NOMO-1 treated with dmso at 0.1 percent for 144 hours (cell line): ENCODE results near the gene LSM14A.
"Not testable (repeated sequence)": the region's sequence is repeated elsewhere in the genome, so short reads cannot be mapped to it uniquely, and the experiment has no call there.

Experiments used
- DNase-seq: peaks from one replicate; lab custom pipeline; 2025; ENCODE audit not compliant: unreplicated experiment; lab: John Stamatoyannopoulos, UW

The LSM14A gene

DNA sequence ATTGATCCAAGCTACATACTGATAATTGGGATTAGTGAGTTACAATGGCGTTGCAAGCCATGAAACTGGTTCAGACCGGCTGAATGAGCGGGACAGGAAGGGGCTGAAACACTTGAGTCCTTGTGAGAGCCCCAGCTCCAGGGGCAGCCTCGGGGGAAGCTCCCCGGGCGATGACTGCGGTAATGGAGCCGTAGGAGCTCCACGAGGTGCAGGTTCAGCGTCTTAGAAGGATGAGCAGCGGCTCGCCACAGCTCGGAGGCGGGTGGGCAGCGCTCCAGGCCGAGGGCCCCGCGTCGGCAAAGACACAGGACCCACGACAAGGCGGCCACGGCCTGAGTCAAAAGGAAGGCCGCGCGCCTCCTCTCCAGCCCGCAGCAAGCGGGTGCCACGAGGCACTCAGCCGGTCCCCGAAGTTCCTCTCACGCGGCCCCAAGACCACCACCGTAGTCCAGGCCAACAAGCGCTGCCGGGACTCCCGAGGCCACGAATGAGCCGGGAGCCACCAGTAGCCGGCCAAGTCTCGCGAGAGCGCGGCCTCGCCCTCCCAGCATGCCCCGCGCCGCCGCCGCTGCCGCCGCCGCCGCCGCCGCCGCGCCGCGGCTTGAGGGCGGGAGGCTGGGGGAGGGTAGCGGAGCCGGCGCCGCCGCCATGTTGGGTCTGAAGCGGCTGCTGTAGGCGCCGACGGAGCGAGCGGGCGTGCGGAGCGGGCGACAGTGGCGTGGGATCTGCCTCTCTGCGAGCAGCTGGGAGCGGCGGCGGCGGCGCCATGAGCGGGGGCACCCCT lies at the start of gene LSM14A:
Gene LSM14A (plus strand): TSS at position 628 of the 784 bp plus-strand sequence. CDS start 139 bp downstream, at position 767.
- DNase-seq: peak; percentile 68

DNA sequence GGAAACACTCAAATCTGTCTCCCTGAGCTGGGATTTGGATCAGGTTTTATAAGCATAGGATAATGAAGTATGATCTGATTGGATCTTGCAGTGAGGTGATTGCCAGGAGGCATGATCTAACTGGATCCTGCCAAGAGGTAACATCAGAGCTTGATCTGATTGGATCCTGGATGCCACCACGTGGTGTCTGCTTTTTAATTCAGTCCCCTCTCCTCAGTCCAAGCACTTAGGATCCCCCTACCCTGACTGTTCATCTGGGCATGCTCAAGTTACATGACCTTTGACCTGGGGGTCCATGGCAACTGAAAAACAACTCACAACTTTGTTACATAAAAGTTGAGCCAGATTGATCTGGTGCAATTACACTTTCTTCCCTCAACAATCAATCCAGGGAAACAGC lies 47.5 kb upstream of the LSM14A start:
- no peak for DNase-seq

DNA sequence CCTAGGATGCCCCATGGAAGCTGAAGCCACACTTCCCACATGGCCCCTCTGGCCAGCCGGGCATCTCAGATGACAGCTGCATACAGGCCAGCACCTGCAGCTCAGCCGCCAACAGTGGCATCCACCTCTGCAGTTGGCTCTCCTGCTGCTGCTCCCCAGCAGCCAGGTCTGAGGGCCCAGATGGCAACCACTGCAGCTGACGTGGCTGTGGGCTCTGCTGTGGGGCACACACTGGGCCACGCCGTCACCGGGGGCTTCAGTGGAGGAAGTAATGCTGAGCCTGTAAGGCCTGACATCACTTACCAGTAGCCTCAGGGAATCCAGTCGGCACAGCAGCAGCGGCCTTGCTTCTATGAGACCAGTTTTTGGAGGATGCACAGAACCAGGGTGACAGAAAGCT lies 45.3 kb upstream of the LSM14A start:
- DNase-seq: no peak

DNA sequence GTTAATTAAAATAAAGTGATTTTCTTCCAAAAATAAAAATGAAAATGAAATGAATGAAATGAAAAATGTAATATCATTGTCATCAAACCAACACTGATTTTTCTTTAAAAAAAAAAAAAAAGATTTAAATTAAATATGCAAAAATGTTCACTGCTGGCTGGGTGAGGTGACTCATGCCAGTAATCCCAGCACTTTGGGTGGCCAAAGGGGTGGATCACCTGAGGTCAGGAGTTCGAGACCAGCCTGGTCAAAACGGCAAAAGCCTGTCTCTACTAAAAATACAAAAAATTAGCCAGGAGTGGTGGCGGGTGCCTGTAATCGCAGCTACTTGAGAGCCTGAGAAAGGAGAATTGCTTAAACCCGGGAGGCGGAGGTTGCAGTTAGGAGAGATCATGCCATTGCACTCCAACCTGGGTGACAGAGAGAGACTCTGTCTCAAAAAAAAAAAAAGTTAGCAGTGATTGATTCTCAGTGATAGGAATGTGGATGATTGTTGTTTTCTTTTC lies 44.6 kb upstream of the LSM14A start:
- DNase-seq: no peak

DNA sequence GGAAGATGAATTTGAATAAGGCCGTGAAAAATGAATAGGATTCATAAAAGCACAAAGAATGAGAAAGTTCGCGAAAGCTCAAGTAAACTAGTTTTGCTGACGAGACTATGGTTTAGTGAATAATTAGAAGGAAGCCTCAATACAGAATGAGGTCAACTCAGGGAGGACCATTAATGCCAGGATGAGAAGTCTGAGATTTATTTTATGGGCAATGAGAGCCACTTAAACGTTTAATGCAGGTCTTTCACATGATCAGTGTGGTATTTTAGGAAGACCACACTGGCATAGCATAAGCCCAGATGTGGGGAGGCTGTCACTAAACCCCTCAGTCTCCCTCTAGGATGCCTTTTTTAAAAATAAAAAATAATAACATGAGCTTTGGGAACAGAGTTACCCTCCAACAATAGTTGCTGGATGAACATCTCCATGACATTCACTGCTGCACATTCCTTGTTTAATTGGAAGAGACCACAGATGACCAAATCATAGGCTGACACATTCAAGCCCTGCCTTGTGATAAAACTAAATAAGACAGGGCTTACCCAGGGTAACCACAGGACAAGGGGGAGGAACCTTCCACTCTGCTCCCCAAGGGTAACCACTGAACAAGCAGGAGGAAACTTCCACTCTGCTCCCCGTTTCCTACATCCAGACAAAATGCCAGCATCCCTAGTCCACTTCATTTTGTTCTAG lies 43.6 kb upstream of the LSM14A start:
- DNase-seq: no peak

DNA sequence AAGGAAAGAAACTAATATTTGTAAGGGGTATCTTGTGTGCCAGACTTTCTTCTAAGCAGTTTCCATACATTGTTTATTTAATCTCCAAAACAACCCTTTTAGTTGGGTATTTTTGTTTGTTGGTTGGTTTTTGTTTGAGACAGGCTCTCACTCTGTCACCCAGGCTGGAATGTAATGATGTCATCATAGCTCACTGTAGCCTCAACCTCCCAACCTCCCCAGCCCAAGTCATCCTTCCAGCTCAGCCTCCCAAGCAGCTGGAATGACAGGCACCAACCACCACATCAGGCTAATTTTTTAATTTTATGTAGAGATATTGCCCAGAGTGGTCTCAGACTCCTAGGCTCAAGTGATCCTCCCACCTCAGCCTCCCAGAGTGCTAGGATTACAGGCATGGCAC lies 41.2 kb upstream of the LSM14A start:
- no peak for DNase-seq

DNA sequence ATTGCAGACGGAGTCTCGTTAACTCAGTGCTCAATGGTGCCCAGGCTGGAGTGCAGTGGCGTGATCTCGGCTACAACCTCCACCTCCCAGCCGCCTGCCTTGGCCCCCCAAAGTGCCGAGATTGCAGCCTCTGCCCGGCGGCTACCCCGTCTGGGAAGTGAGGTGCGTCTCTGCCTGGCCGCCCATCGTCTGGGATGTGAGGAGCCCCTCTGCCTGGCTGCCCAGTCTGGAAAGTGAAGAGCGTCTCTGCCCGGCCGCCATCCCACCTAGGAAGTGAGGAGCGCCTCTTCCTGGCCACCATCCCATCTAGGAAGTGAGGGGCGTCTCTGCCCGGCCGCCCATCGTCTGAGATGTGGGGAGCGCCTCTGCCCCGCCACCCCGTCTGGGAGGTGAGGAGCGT lies 40.2 kb upstream of the LSM14A start:
- DNase-seq: not testable (repeated sequence)

DNA sequence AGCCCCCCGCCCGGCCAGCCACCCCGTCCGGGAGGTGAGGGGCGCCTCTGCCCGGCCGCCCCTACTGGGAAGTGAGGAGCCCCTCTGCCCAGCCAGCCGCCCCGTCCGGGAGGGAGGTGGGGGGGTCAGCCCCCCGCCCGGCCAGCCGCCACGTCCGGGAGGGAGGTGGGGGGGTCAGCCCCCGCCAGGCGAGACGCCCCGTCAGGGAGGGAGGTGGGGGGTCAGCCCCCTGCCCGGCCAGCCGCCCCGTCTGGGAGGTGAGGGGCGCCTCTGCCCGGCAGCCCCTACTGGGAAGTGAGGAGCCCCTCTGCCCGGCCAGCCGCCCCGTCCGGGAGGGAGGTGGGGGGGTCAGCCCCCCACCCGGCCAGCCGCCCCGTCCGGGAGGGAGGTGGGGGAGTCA lies 39.6 kb upstream of the LSM14A start:
- not testable (repeated sequence) for DNase-seq

DNA sequence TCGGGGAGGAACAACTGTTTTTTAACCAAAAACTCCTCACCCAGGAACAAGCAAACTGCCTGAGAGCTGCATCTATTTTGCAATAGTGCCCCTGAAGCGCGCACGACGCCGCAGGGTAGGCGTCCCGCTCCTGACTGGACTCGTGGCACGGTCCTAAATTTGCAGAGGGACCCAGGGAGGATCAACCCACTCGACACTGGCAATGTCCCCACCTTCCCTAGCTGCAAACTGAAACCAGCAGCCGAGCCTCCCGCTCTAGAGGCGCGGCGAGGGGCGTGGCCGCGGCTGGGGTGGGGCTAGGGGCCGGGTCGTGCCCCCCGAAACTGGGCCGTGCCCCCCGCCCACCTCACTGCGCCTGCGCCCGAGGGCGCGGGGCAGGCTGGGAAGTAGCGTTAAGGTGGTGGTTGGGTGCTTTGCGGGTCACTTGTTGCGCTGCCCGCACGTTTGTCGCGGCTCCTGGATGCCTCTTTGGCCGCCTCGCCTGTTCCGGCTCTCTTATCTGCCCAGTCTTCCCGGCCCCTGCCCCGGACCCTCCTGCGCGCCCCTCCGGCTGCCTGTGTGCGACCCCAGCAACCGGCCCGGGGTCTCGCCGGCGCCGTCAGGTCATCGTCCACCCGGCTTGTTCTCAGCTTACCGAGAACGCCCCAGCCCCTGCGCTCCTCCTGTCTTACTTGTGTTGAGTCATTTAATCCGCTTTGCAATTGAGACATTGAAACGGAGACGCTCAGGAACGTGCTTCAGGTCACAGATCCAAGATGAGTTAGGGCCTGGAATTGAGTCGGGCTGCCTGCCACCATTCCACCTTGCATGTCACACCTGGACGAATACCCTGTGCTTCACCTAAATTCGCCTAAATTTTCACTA lies 37.9 kb upstream of the LSM14A start:
- peak; percentile 73 for DNase-seq

DNA sequence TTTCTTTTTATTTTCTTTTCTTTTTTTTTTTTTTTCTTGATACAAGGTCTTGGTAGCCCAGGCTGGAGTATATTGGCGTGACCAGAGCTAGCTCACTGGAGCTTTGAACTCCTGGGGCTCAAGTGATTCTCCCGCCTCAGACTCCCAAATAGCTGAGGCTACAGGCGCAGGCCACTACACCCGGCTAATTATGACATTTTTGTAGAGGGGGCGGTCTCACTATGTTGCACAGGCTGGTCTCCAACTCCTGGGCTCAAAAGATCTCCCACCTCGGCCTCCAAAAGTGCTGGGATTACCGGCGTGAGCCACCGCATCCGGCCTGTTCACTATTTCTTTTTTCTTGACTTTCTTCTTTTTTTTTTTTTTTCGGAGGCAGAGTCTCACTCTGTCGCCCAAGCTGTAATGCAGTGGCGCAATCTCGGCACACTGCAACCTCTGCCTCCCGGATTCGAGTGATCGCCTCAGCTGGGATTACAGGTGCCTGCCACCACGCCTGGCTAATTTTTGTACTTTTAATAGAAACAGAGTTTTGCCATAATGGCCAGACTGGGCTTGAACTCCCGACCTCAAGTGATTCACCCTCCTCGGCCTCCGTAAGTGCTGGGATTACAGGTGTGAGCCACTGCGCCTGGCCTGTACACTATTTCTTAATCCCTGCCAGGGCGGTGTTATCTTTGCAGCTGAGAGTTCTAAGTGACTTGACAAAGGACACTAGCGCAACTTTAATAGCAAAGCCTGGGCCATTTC lies 37.1 kb upstream of the LSM14A start:
- DNase-seq: no peak

DNA sequence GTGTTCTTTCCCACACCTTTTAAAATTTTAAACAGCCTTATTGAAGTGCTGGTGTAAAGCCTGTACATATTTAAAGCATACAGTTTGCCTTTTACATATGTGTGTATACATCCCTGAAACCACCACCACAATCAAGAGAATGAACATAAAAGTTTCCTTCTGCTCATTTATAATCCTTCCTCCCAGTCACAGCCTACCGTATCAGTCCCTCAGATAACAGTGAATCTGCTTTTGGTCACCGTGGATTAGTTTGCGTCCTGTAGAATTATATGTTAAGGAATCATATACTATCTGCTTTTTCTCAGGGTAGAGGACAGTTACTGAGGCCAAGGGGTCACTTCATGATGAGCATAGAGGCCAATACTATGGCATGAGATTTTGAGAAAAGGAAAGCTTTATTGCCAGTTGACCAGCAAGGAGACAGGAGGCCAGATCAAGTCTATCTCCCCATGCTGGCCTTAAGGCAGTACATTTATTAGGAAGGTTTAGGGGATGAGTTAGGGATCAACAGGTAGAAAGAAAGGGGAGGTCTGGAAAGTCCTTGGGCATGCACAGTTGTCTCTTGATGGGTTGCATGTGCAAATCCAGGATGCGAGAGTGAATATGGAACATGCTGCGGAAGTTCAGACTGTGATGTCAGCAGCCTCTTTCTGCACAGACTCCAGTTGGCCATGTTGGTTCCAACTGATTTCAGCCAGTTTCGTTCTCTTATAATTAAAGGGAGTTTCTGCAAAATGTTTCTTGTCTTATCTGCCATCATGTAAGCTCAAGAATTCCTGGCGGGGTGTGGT lies 36.3 kb upstream of the LSM14A start:
- no peak for DNase-seq

DNA sequence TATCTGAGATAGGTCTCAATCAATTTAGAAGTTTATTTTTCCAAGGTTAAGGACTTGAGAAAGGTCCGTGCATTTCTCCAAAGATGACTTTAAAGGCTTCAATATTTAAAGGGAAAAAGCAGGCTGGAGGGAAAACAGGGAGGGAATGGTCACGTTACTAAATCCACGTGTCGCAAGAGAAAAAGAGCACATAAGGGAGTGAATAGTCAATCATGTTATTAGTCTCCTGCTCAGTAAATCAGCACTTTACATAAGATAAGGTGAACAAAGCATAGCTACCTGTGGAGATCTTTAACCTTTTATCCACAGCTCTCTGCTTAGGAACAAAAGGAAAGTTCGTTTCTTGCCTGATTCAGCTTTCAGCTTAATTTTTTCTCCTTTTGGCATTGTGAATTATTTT lies 31.3 kb upstream of the LSM14A start:
- DNase-seq: no peak

DNA sequence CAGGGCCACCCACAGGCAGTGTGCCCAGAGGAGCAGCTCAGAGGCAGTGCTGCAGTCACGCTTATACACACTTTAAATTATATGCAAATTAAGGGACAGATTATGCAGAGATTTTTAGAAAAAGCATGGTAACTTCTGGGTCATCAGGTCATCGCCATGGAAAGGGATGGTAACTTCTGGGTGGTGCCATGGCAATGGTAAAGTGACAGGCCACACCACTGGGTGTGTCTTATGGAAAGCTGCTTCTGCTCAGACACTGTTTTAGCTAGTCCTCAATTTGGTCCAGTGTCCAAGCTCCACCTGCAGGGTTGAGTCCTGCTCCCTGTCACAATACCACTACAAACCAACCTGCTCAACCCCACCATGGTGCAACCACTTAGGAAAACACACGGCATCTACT lies 29.9 kb upstream of the LSM14A start:
- DNase-seq: no peak

DNA sequence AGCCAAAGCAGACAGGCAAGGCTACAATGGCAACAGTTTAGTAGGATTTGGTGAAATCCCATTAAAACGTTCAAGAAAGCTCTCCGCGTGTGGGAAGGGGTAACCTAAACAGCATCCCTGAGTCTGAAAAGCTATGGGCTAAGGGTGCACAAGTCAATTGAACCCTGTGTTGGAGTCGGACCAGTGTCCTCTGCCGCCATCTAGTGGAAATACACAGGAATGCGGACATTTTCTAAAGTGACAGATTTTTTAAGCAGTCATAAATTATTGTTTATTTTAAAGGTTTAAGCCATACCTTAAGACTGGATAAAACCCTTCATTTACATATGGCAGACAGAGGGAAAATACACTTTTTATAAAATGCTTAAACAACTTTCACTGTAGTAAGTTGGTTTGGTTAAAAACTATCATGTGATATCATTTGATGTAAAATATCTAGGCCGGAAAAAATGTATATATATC lies 26.5 kb upstream of the LSM14A start:
- no peak for DNase-seq

DNA sequence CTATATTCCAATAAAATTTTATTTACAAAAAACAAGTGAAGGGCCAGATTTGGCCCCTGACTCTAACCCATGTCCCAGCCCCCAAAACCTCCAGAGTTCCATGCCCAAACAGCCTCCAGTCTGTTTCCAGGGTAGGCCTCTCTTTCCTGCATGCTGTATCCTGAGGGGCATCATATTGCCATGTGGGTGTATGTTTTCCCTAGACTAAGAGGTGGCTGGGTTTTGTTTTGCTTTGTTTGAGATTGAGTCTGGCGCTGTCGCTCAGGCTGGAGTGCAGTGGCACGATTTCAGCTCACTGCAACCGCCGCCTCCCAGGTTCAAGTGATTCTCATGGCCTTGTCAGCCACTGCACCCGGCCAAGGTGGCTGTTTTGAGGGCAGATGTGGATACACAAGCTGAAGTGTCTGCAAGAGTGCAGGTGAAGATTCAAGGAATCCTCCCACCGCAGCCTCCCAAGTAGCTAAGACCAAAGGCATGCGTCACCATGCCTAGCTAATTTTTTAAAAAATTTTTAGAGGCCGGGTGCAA lies 23.6 kb upstream of the LSM14A start:
- DNase-seq: no peak

DNA sequence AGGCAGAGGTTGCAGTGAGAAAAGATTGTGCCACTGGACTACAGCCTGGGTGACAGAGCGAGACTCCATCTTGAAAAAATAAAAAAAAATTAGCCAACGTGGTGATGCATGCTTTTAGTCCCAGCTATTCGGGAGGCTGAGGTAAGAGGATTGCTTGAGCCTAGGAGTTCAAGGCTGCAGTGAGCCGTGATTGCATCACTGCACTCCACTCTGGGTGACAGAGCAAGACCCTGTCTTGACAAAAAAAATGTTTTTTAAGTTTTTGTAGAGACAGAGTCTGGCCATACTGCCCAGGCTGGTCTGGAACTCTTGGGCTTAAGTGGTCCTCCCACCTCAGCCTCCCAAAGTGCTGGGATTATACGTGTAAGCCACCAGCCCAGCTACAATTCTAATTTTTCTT lies 22.4 kb upstream of the LSM14A start:
- DNase-seq: no peak

DNA sequence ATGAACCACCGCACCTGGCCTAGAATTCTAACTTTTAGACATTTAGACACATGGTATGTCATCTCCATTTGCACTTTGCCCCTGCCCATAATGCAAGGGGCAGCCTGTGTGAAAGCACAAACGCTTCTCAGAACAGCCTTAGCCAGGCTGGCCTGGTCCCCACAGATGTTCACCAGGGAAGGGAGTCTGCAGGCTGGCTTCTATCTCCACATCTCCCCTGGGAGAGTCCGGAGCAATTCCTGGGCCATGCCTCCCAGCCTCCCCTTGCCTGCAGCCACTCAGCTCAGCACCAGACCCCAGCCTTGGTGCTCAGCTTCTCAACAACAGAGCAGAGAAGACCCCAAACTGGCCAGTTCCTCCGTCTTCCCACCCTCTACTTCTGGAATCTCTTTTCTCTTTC lies 21.7 kb upstream of the LSM14A start:
- DNase-seq: no peak

DNA sequence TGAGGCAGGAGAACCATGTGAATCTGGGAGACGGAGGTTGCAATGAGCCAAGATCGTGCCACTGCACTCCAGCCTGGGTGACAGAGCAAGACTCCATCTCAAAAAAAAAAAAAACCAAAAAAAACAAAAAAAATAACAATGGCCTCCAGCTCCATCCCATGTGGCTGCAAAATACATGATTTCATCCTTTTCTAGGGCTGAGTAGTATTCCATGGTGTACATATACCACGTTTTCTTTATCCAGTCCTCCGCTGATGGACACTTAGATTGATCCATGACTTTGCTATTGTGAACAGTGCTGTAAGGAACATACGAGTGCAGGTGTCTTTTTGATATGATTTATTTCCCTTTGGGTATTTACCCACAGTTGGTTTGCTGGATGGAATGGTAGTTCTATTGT lies 20.9 kb upstream of the LSM14A start:
- DNase-seq: no peak

DNA sequence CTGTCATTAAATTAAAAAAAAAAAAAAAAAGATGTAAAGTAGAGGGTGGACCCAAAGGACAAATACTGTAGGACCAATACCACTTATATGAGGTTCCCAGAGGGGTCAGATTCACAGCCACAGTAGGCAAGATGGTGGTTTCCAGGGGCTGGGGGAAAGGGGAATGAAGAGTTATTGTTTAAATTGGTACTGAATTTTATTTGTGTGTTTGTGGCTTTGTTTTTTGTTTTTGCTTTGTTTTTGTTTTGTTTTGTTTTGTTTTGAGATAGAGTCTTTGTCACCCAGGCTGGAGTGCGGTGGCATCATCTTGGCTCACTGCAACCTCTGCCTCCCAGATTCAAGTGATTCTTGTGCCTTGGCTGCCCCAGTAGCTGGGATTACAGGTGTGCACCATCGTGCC lies 17.9 kb upstream of the LSM14A start:
- DNase-seq: no peak

DNA sequence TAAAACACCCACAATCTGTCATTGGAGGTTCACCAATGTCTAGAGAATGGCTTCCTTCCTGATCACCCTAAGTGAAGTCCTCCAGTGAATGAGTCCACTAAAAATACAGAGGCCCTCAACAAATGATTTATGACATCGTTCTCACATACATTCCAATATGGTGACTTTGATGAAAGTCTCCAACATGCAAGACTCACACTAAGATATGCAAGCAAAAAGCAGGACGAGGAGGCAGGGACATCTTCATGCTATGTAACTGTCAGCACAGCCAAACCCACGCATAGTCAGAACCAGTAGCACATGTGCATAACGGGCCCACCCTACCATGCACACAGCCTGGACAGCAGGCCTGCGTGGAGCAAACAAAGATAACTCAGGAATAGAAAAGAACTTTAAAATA lies 16.6 kb upstream of the LSM14A start:
- DNase-seq: no peak
